Omental fat pad (tissue), 4 donors: ENCODE measurements around the gene GPR149. TPM values are rescaled to one million over a fixed set of nuclear protein-coding genes. Genes with fewer than 3 reads are reported as not detected.

Experiments
- ATAC-seq: fragments of 150-250 bp; one replicate; pipeline ENCODE4 v1.9.1; 2016; ENCODE audit warnings: mild to moderate bottlenecking, moderate library complexity; ENCODE audit not compliant: low FRiP score
- DNase-seq: peaks from one replicate; pipeline ENCODE4 v3.0.0-alpha.2; 2019; ENCODE audit warnings: low spot score
- total RNA-seq, 4 donors: library from RNA; depleted of rRNA; stranded (reverse); fragments of >200 nt; gene quantifications; one replicate each; pipeline ENCODE4 v1.1.0, GENCODE V29; 2016
- TF ChIP-seq, protein P1 (sequence below), 3 donors: fragments of 450-650 bp; IDR thresholded peaks; one replicate each; pipeline ENCODE4 v1.5.1; 2016 to 2017; ENCODE audit warnings: antibody characterized with exemption in 3 of 3, mild to moderate bottlenecking in 3 of 3, moderate library complexity in 2 of 3

Gene GPR149
- total RNA-seq, 4 donors from 2014 or later = not detected

DNA sequence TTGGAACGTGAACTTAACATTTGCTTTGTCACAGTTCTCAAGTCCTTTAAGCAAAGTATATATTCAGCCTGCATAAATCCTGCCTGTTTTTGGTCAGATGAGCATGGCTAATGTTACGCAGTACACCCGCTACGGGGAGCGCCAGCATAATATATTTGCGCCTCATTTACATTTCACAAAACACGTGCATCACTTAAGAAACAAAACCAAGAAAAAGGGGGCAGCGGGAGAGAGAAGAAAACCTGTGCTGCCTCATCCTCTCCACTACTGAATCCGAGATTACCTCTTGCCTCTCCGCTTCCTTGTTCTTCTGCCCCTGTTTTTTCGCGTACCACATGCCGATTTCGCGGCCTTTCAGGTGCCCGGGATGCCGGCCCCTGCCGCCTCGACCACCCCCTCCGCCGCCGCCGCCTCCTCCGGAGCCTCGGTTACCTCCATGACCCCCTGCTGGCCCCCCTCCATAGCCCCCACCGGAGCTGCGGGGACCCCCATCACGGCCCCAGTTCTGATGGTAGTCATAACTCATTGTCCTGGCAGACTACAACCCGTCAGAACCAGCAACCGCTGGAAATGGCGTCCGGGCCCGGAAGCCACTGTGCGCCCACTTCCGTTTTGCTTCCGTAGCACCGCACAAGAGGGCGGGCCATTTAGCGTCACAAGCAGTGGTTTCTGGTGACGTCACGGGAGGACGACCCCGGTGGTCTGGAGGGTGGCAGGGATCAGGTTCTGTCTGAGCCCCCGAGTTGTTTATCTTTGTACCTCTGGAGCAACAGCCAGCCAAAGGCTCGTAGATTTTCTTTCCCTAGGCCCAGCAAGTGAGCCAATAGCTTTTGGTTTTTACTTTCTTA is 105.9 kb downstream of the GPR149 start, which contains the start of gene DHX36:
Gene DHX36, minus strand, starts transcription at position 597 of the 848 bp plus-strand sequence. Its CDS starts 71 bp downstream, at position 526.
- TF ChIP-seq, protein P1, sequence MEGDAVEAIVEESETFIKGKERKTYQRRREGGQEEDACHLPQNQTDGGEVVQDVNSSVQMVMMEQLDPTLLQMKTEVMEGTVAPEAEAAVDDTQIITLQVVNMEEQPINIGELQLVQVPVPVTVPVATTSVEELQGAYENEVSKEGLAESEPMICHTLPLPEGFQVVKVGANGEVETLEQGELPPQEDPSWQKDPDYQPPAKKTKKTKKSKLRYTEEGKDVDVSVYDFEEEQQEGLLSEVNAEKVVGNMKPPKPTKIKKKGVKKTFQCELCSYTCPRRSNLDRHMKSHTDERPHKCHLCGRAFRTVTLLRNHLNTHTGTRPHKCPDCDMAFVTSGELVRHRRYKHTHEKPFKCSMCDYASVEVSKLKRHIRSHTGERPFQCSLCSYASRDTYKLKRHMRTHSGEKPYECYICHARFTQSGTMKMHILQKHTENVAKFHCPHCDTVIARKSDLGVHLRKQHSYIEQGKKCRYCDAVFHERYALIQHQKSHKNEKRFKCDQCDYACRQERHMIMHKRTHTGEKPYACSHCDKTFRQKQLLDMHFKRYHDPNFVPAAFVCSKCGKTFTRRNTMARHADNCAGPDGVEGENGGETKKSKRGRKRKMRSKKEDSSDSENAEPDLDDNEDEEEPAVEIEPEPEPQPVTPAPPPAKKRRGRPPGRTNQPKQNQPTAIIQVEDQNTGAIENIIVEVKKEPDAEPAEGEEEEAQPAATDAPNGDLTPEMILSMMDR (IDR thresholded peaks at IDR 0.05) = no peak
- DNase-seq (peak; percentile 72), ATAC-seq (peak; percentile 94)

DNA sequence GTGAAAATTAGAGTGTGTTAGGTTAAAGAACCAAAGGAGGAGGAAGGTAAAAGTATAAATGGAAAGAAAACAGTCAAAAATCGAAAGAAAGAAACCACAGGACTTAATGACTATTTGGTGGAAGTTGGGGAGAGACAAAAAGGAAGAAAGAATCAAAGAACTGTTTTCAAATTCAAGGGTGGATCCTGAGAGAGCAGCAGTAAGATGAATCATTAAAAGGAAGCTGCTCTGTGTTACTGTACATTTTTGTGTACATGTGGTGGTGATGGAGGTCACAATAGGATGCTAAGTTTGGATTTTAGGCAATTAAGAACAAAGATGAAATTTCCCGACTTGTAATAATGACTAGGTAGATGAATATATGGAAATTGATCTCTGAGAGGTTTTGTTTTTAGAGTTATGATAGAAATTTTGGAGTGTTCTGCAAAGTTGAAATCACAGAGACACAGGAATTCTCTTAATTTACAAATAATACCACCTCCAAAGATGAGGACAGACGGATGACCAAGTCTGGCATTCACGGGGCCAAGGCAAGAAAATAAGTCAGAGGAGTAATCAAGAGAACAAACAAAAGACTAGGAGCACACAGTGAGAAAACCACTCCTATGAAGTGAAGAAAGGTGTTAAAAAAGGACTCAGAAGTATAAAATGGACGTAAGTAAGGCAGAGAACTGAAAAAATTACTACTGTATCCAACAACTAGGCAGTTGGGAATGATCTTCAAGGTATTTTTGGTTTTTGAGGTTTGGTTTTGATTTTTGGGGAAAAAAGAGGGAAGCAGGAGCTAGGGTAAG is 112.8 kb downstream of the GPR149 start:
- TF ChIP-seq, protein P1 (IDR thresholded peaks at IDR 0.05) = no peak
- ATAC-seq = no peak

DNA sequence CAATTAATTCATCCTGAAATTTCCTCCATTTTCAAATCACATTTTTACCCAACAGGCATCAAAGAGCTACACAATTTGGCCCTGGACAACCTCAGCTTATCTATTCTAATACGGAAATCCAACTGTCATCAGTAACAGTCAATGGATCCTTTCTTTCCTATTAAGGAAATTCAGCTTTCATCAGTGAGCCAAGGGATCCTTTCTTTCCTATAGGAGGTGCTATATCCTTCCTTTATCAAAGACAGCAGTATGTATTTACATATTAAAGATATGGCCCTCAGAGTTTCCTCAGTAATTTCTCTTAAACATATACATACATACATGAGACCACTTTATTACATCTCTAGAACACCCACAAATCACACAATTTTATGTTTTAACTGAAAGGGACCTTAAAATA is 115.8 kb downstream of the GPR149 start:
- ATAC-seq (no peak), DNase-seq (no peak)
- TF ChIP-seq, protein P1 (IDR thresholded peaks at IDR 0.05) = no peak

More for the DNA sequence above, 112.8 kb downstream of the GPR149 start:
- no peak for DNase-seq

DNA sequence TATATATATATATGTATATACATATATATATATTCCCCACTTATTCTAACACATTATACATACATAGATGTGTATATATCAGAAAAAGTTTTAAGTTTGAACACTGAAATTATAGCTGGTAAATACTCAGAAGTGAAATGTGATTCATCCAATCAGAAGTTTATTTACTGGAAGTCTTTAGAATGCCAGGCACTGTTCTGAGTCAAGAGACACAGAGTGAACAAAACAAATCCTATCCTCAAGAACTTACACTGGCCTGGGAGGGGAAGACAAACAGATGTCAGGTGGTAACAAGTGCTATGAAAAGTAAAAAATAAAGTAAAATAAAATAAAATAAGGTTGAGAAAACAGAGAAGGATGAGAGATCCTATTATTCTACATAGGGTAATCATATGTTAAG is 119.2 kb downstream of the GPR149 start:
- TF ChIP-seq, protein P1 (IDR thresholded peaks at IDR 0.05) = no peak
- ATAC-seq (no peak), DNase-seq (no peak)

DNA sequence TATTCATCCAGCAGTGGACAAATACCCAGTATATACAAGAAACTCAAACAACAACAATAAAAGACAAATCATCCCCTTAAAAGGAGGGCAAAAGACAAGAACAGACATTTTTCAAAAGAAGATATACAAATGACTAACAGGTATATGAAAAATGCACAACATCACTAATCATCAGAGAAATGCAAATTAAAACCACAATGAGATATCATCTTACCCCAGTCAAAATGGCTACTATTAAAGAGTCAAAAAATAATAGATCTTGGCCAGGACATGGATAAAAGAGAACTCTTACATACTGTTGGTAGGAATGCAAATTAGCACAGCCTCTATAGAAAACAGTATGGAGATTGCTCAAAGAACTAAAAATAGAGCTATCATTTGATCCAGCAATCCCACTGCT is 122.6 kb downstream of the GPR149 start:
- no peak for DNase-seq
- ATAC-seq = no peak
- TF ChIP-seq, protein P1 (IDR thresholded peaks at IDR 0.05) = no peak

DNA sequence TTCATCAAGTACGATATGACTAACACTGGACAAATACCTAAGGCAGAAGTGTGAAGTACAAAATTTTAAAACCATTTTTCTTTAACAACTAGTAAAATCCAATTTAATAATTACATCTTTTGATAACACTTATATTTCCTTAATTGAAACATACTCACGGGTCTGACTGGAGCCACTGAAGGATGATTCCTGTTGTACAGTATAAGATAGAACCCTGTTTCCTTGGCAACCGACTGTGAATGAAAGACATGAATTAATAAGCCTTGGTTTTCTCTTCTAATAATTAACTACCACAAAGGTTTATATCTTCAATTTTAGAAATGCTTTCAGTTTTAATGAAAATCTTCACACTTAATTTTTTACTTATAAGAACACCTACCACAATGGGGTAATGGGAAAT is 125.1 kb downstream of the GPR149 start:
- DNase-seq (no peak), ATAC-seq (no peak)
- TF ChIP-seq, protein P1 (IDR thresholded peaks at IDR 0.05) = no peak
